GM19468 (cell line): ENCODE measurements around the gene NAB2.
"Not testable (repeated sequence)": the region's sequence is repeated elsewhere in the genome, so short reads cannot be mapped to it uniquely, and the experiment has no call there.

Source experiments
- ATAC-seq: cut with Tn5 transposase; IDR thresholded peaks from one replicate; pipeline ENCODE4 v1.9.1; 2021; ENCODE audit warnings: mild to moderate bottlenecking, moderate library complexity, moderate number of reproducible peaks; ENCODE audit not compliant: unreplicated experiment; ENCODE audit errors: extremely low read depth

Gene NAB2

DNA sequence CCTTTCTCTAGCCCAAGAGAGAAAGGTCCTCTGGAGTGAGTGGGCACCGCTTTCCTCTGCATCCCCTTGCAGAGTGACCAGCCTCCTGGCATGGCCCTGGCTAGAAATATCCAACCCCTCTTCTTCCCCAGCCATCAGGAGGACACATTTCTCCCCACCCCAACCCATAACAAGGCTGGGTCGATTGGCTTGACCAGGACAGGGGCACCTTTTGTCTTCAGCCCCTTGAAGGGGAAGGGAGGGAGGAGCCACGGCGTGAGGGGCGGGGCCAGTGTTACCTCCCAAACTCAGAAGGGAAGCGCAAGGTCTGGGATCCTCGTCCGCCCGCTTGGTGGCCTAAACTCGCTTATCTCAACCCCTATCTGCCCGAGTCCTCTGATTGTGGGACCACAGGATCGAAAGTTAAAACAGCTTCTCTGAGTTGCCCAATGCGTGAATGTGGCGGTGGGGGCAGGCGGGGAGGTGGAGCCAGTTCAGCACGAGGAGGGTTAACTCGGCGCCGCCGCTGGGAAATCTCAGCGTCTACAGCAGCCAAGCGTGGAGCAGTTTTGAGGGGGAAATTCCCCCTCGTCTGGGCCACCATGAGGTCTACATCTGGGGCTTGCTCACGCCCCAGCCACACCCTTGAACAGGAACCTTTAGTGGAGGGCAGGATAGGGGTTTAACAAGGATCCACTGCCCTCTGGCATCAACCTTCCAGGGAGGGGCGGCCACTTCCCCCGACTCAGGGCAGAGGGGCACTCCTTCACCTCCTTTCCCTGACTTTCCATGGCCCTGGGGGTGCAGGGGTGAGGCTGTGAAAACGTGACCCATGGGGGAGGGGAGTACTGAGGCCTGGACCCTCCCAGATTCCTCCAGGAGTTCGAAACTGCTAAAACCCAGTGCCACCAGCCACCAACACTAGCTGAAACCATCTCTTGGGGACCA is 21.5 kb downstream of the NAB2 start:
- peak; percentile 25 for ATAC-seq

- ATAC-seq = no peak
Measured at GRCh38 chr12:57111031-57111734, 22.3 kb downstream of the NAB2 start, which contains the start of gene STAT6. Gene STAT6 (minus strand): TSS chr12:57111362. CDS start chr12:57108278, 3,084 bp downstream.

DNA sequence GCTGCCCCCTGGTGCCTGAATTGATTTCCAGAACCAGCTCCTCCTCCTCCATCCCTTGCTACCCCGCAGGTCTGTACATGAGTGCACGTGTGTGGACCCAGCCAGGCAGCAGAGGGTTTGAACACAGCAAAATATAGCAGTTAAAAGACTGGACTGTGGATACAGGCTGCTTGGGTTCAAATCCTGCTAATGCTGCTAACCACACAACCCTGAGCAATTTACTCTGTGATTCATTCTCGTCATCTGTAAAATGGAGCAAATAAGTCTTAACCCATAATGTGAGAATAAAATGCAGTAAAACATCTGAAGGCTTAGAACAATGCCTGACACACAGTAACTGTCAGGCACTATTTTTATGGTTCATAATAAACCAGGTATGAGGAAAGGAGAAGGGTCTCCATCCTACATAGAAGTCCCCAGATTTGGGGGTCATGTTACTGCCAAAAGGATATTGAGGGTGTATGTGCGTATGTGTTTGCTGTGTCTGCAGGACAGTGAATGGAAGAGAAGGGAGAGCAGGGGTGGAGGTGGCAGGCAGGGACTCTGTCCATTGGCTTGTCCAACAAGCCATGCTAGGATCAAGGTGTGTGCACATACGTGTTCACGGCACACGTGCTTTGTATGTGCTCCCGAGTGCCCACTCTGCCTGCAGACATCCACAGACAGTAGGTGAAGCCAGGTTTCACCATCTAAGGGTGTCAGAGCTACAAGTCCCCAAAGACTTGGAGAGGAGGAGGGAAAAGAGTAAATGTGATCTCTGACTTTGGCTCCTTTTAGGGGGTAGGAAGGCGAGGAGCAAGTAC is 23.8 kb downstream of the NAB2 start:
- no peak for ATAC-seq

- ATAC-seq = no peak
Measured at GRCh38 chr12:57116580-57117281, 27.8 kb downstream of the NAB2 start.

GRCh38 chr12:57118711-57119271 is 29.9 kb downstream of the NAB2 start:
- ATAC-seq = no peak

GRCh38 chr12:57119294-57120085 is 30.6 kb downstream of the NAB2 start:
- ATAC-seq = no peak

GRCh38 chr12:57120718-57121117 is 31.8 kb downstream of the NAB2 start:
- ATAC-seq = not testable (repeated sequence)

GRCh38 chr12:57123813-57124212 is 34.9 kb downstream of the NAB2 start:
- ATAC-seq = no peak

DNA sequence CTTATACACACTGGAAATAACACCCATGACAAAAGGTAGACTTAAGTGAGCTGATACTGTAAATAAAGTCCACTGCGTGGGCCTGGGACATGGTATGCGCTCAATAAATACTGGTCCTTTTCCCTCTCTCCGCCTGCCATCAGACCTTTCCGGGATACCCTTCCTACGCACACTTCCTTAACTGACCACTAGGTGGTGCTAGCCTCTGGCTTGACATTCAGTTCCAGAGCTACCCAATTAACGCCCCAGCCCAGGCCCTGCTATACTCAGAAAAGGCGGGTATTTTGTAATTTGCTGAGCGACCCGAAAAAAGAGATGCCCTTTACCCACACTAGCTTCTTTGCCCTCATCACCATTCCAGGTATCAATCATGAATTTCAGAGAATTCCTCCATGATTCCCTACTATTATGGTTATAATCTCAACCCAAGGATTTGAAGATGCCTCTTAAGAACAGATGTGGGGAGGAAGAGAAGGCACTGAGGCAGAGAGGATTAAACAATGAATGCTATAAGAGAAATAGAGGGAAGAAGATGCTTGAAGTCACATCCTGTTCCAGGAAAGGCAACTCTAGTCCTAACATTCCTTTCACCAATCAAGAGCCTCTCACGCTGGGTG is 35.5 kb downstream of the NAB2 start:
- ATAC-seq = no peak

- ATAC-seq = no peak
Measured at GRCh38 chr12:57126061-57126460, 37.1 kb downstream of the NAB2 start.

DNA sequence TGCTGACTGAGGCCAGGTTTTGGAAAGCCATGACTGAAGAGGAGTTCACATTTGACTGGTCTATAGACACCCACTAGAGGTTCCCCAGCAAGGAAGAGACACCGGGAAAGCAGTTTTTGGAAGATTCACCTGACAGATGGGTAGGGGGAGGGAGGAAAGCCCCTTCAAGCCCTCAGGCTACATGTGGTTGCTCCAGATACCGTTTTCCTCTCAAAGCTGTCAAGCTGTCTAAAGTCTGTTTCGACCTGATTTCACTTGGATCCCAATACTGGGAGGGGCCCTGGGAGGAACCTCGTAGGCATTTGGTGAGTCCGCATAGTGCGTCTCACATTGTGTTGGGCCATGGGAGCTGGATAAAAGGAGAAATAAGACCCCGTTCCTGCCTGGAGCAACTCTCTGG is 37.6 kb downstream of the NAB2 start:
- no peak for ATAC-seq

GRCh38 chr12:57127101-57127725 is 38.3 kb downstream of the NAB2 start:
- peak; percentile 45 for ATAC-seq

DNA sequence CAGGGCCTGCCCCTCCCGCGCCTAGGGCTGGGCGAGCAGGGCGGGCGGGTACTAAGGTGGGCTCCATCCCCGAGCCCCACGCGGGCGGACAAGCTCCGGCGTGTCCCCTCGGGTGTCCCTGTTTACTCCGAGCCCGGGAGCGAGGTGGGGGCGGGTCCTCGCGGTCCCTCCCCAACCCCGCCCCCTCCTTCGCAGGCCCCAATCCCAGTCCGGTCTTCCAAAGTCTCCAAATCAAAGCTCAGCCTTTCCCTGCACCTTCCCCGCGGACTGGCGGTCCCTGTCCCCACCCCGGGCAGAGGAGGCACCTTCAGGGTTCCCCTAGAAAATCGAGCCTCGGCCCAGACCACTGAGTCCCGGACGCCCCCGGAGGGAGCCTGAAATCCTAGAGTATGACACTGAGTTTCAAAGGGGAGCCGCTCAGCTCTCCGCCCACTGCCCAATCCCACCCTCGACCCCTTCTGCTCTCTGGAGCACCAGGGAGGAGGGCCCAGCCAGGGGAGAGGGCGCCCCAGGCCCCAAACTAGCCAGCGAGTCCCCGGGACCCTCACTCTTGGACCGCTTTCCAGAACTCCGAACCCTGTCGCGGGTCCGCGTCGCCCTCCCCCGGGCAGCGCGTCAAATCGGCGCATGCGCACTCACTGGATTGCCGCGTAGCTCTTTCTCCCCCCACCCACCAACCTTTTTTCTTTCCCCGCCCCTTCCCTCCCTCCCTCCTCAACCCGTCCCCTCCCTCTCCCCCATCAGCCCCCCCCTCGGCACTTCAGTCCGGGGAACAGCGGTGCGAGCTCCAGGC is 39.0 kb downstream of the NAB2 start, which contains the start of gene LRP1:
Gene LRP1 (plus strand): TSS at position 758 of the 793 bp plus-strand sequence. CDS start 482 bp downstream, outside the sequence.
- no peak for ATAC-seq

GRCh38 chr12:57128519-57129247 is 39.8 kb downstream of the NAB2 start:
- ATAC-seq = no peak

- ATAC-seq = no peak
Measured at GRCh38 chr12:57129321-57129842, 40.5 kb downstream of the NAB2 start.

DNA sequence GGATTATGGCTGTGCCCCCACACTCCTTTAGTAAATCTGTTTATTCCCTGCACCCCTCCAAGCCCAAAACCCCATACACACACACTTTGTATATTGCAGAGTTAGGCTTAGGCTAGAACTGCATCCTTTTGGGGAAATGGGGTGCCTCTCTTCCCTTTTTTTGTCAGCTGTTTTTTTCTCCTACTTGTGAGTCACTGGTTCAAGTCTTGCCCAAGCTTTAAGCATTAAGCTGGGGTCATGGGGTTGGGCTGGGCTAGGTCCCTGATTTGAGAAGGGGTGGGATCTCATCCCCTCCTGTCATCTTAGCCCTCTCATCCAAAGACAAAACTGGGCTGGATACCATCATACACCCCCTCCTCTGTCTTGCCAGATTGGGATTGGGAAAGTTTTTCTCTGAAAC is 41.0 kb downstream of the NAB2 start:
- no peak for ATAC-seq
